ENCODE measurements around the gene KDELR3. TPM values are rescaled to one million over a fixed set of nuclear protein-coding genes. Genes with fewer than 3 reads are reported as not detected.
"Not testable (repeated sequence)": the region's sequence is repeated elsewhere in the genome, so short reads cannot be mapped to it uniquely, and the experiment has no call there.

KDELR3 gene
- polyA plus RNA-seq, 3 donors: 9.1 to 12.0 (median 11.1) TPM

GRCh38 chr22:38455076-38455529 is 12.8 kb upstream of the KDELR3 start, which contains the start of gene KCNJ4:
KCNJ4 (minus strand) TSS chr22:38455199; CDS start chr22:38428132, 27,067 bp downstream.
- DNase-seq (ENCODE audit: low read depth in 3 of 3, low spot score in 2 of 3): no peak

DNA sequence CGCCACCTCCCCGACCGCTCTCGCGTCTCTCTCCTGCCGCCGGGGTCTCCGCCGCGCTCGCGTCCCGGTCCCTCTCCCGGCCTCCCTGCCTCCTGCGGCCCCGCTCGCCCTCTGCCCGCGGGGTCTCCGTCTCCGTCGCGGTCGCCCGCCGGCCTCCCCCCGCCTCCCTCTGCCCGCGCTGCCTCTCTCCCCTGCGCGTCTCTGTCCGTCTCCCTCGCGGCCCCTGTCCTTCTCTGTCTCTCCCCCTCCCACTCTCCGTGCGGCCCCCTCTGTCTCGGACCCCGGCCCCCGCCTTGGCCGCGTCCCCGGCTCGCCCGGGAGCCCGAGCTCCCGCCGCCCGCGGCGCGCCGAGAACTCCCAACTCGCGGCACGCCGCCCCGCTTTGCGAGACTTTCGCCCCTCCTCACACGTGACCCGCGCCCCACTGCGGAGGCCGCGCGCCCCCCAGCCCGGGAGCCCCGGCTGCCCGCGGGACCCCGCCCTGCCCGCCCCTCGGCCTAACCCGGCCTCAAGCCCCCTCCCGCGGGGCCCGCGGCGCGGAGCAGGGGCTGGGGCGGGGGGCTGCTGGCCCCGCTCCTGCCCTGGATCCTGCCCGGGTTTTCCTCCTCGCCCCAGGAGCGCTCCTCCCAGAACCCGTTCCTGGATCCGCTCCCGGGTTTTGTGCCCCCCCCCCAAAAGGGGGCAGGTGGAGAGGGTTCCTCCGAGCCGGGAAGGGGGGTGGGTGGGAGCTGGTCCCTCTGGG is 12.2 kb upstream of the KDELR3 start:
- DNase-seq (ENCODE audit: low read depth in 3 of 3, low spot score in 2 of 3): no peak

- DNase-seq (ENCODE audit: low read depth in 3 of 3, low spot score in 2 of 3): no peak
Observed at GRCh38 chr22:38456272-38456835, 11.5 kb upstream of the KDELR3 start.

DNA sequence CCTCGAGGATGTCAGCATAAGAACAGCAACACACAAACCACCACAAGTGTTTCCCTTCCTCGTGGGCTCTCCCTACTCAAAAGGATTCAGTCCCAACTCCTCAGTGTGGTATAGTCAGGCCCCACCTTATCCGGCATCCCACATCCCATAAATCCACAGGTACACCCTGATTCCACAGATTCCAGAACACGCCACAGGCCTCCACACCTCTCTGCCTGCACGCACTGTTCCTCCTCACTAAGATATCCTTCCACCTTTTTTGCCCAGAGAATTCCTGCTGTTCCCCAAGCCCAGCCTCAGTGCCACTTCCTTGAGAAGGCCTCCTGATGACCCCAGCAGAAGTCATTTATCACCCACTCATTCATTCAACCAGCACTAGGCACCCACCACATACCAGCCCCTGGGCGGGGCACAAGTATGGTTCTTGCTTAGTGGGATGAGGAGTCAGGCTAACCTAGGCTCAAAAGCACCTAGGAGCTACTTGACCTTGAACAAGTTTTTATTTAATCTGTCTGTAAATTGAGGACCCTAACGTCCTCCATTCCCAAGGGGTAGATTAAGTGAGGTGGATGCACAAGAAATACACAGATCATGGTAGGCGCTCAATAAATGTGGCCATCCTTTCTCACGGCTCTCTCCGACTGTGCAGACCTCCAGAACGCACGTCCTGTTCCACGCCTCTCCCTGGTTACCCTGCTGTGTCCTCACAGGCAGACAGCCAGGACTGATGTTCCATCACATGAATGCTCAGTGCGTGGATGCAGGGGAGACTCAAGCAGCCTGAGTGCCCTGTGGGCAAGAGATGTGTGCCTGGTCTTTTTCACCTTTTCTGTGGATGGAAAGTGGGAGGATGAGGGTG is 10.8 kb upstream of the KDELR3 start:
- no peak for DNase-seq (ENCODE audit: low read depth in 3 of 3, low spot score in 2 of 3)

- DNase-seq (ENCODE audit: low read depth in 3 of 3, low spot score in 2 of 3): no peak
Observed at GRCh38 chr22:38460426-38460840, 7.5 kb upstream of the KDELR3 start.

DNA sequence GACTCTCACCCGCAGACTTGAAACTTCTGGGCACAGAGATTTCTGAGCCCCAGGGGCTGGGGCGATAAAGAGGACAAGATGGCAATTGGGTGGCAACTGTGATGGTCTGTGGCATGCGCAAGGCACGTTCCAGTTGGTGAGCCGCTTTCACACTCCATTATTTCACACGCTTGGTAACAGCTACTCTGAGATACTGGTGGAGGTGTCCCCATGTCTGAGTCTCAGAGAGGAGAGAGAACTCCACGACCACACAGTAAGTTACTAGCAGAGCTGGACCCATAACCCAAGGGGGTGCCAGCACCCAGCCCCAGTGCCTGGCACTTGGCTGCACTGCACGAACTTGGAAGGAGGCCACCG is 6.9 kb upstream of the KDELR3 start:
- no peak for DNase-seq (ENCODE audit: low read depth in 3 of 3, low spot score in 2 of 3)

- peak; percentile 74 to 90 (median 76) for DNase-seq (ENCODE audit: low read depth in 3 of 3, low spot score in 2 of 3)
Observed at GRCh38 chr22:38461414-38462081, 6.3 kb upstream of the KDELR3 start.

GRCh38 chr22:38462960-38463784 is 4.7 kb upstream of the KDELR3 start:
- no peak for DNase-seq (ENCODE audit: low read depth in 3 of 3, low spot score in 2 of 3)

DNA sequence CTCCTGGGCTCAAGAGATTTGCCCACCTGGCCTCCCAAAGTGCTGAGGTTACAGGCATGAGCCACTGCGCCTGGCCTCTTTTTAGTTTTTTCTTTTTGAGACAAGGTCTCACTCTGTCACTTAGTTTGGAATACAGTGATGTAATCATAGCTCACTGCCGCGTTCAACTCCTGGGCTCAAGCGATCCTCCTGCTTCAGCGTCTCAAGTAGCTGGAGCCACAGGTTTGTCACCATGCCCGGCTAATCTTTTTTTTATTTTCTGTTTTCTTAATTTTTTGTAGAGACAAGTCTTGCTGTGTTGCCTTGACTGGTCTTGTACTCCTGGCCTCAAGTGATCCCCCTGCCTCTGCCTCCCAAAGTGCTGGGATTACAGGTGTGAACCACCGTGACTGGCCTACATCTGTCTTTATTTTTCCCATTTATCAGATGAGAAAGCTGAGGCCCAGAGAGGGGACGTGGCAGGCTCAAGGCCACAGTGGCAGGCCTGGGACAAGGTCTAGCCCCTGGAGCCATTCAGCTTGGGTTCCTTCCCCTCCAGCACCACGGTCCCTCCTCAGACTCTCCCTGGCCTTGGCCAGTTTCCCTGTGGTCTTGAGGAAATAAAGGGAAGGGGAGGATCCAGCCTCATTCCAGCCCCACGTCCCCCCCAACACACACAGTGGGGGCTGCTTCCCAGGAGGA is 2.8 kb upstream of the KDELR3 start:
- DNase-seq (ENCODE audit: low read depth in 3 of 3, low spot score in 2 of 3): no peak

GRCh38 chr22:38465673-38466490 is 2.0 kb upstream of the KDELR3 start:
- DNase-seq (ENCODE audit: low read depth in 3 of 3, low spot score in 2 of 3): no peak

DNA sequence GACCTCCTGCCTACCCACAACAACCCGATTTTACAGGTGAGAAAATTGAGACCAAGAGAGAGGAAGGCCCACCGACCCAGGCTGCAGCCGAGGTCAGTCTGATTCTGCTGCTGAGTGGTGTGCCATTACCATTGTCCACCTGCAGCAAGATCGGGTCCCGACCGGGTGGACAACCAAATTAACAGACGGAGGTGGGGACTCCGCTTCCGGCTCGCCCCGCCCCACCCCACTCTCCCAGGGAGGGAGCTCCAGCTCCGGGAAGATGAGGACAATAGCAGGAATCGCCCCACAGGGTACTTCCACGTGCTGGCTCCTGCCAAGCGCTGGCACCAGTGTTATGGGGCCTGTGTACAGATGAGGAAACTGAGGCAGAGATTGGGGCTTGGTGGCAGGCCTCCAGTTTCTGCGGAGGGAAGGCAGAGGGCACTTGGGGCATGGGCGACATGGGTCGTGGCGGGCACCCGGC is 425 bp upstream of the KDELR3 start:
- DNase-seq (ENCODE audit: low read depth in 3 of 3, low spot score in 2 of 3): no peak

DNA sequence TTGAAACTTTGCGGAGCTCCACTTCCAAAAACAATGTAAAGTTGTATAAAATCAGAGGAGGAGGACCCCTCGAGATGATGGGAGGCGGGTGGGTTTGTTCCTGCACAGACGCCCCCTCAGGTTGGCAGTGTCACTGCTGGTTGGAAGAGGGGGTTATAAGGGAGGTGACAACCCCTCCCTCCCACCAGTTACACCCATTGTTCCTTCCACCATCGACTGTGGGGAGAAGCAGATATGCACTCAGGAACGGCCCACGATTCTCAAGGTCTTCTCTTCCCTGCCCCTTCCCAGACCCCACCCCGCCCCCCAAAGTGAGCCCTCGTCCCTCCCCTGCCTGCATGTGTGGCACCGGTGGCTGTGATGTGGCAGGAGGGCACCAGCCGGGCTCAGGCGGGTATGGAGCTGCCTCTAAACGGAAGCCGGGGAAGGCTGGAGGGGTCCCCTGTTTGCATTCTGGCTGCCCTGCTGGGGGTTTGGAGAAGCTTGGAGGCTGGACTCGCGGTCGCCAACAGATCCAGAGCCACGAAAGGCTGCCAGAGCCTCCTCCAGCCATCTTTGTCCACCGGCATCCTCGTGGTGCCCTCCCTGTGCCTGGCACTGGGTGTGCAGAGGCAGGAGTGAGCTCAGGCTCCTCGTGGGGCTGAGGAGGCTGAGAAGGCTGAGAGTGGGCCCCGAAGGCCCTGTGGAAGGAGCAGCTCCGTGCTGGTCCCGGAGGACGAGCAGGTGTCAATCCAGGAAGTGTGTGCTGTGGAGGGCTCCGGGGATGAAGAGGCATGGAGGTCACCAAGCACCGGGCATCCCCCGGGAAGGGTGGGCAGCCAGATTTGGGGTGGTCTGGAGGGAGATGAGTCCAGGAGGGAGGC is 778 bp downstream of the KDELR3 start:
- no peak for DNase-seq (ENCODE audit: low read depth in 3 of 3, low spot score in 2 of 3)

DNA sequence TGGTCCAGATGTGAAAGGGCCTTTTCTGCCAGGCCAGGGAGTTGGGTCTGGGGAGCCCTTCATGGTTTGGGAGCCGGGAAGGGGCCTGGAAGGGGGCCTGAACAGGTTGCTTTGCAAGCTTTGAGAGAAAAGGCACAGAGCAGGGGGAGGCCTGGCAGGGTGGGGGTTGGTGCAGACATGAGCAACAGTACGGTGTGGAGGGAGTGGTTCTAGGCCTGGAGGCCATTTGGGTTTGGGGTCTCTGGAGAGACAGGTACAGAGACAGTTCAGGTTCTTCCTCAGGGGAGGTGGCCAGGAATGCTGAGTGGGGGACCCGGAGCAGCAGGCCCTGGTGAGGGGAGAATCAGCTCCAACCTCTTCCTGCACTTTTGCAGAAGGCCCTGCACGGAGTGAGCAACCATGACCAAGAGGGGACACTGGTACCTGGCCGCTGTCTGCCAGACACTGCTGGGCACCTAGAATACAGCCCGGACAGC is 1.4 kb downstream of the KDELR3 start:
- no peak for DNase-seq (ENCODE audit: low read depth in 3 of 3, low spot score in 2 of 3)

- not testable (repeated sequence) for DNase-seq (ENCODE audit: low read depth in 3 of 3, low spot score in 2 of 3)
Observed at GRCh38 chr22:38470179-38470578, 2.3 kb downstream of the KDELR3 start.

- DNase-seq (ENCODE audit: low read depth in 3 of 3, low spot score in 2 of 3): no peak
Observed at GRCh38 chr22:38471237-38471636, 3.3 kb downstream of the KDELR3 start.

DNA sequence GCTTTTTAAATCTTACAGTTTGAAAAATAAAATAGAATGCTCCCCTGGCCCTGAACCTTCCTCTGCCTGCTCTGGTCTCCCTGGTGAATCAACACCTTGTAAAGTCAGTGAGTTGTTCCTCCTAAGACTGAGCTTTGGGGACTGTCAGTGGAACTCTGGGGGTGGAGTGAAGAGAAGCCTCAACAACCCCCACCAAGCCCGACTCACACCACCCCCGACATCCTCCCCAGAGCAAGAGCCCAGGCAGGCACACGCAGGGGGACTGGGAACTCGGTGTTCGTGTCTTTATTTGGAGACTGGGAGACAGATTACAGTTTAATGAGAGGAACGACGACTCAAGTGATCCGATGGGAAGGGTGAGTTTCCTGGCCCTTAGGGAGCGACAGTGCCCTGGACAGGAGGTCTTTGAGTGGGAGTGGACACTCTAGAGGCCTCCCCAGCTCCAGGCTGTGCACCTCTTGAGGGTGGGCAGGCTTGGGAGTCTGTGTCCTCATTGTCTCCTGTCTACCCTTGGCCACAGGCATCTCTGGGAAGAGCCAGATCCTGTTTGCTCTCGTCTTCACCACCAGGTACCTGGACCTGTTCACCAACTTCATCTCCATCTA is 6.2 kb downstream of the KDELR3 start:
- DNase-seq (ENCODE audit: low read depth in 3 of 3, low spot score in 2 of 3): no peak

GRCh38 chr22:38477585-38477984 is 9.7 kb downstream of the KDELR3 start:
- no peak for DNase-seq (ENCODE audit: low read depth in 3 of 3, low spot score in 2 of 3)

Data from right renal cortex interstitium (tissue), 3 donors.